Mesodermal cell (in vitro differentiated cells): ENCODE data around the gene KLK8. TPM values are rescaled to one million over a fixed set of nuclear protein-coding genes. Genes with fewer than 3 reads are reported as not detected.

Experiments
- H3K27ac ChIP-seq: 2 replicates; pipeline ENCODE4 v1.7.0; 2013; ENCODE audit warnings: mild to moderate bottlenecking, low read depth, low read length, moderate library complexity; ENCODE audit not compliant: severe bottlenecking
- H3K36me3 ChIP-seq: 2 replicates; pipeline ENCODE4 v1.7.1; 2013; ENCODE audit warnings: mild to moderate bottlenecking, low read length, moderate library complexity; ENCODE audit not compliant: control insufficient read depth, insufficient read depth
- H3K4me1 ChIP-seq: one replicate; pipeline ENCODE4 v1.7.1; 2013; ENCODE audit warnings: mild to moderate bottlenecking, low read length; ENCODE audit not compliant: insufficient read depth, control insufficient read depth, poor library complexity, severe bottlenecking
- H3K4me3 ChIP-seq: 2 replicates; pipeline ENCODE4 v1.7.0; 2013; ENCODE audit warnings: low read length, control low read depth, mild to moderate bottlenecking; ENCODE audit not compliant: insufficient read depth, poor library complexity, severe bottlenecking; ENCODE audit errors: extremely low read depth
- H3K9me3 ChIP-seq: 2 replicates; pipeline ENCODE4 v1.7.1; 2013; ENCODE audit warnings: mild to moderate bottlenecking, low read length, moderate library complexity; ENCODE audit not compliant: control insufficient read depth
- WGBS, 2 experiments: methylation state at CpG; one replicate each; pipeline ENCODE4 v1.1.5; 2013; ENCODE audit warnings: missing lambda C conversion rate in 2 of 2; ENCODE audit not compliant: insufficient coverage in 2 of 2; 5-methylcytosine and 5-hydroxymethylcytosine counted together
- polyA plus RNA-seq, 2 experiments: library from polyadenylated mRNA; stranded (reverse); fragments of 50-300 nt; gene quantifications; one replicate each; pipeline ENCODE4 v1.2.3, GENCODE V29; 2013

The KLK8 gene
- not detected for polyA plus RNA-seq (2013, experiment 1 of 2)
- polyA plus RNA-seq (2013, experiment 2 of 2), result not detected

GRCh38 chr19:51001515-51001914 is at the start of gene KLK8:
KLK8 (minus strand) TSS chr19:51001604; CDS start chr19:51001167, 437 bp downstream.
- H3K4me1 ChIP-seq, result no peaks in the 10 kb centered on the region
- H3K36me3 ChIP-seq, result no peaks in the 10 kb centered on the region
- no peak within 1 kb of the TSS for H3K27ac ChIP-seq
- no peak within 1 kb of the TSS for H3K4me3 ChIP-seq
- WGBS, 2 experiments, result 54 to 80% methylated on average over 1 to 6 of the region's 7 CpGs
- H3K9me3 ChIP-seq, result no peaks in the 10 kb centered on the region

GRCh38 chr19:51047031-51047335 is 45.6 kb upstream of the KLK8 start:
- Histone ChIP-seq H3K36me3 (no peaks in the 10 kb centered on the region), H3K4me1 (no peaks in the 10 kb centered on the region), H3K4me3 (no peak overlapping the region), H3K27ac (no peak overlapping the region), H3K9me3 (no peaks in the 10 kb centered on the region)
- WGBS, 2 experiments, result 6 to 30% methylated on average over 2 to 4 of the region's 4 CpGs

- no peak overlapping the region for H3K4me3 ChIP-seq
- H3K36me3 ChIP-seq, result no peaks in the 10 kb centered on the region
- H3K27ac ChIP-seq, result no peak overlapping the region
- 84 to 86% methylated on average over 8 to 9 of the region's 11 CpGs for WGBS, 2 experiments
- H3K9me3 ChIP-seq, result no peaks in the 10 kb centered on the region
- H3K4me1 ChIP-seq, result no peaks in the 10 kb centered on the region
Observed at GRCh38 chr19:51044327-51044726, 42.9 kb upstream of the KLK8 start.

- H3K4me1 ChIP-seq, result no peaks in the 10 kb centered on the region
- no peak overlapping the region for H3K4me3 ChIP-seq
- no peak overlapping the region for H3K27ac ChIP-seq
- WGBS, 2 experiments, result 91 to 100% methylated on average over 5 to 8 of the region's 9 CpGs
- no peaks in the 10 kb centered on the region for H3K36me3 ChIP-seq
- H3K9me3 ChIP-seq, result no peaks in the 10 kb centered on the region
Observed at GRCh38 chr19:51043497-51043896, 42.1 kb upstream of the KLK8 start.

GRCh38 chr19:51040151-51040550 is 38.7 kb upstream of the KLK8 start:
- no peaks in the 10 kb centered on the region for H3K9me3 ChIP-seq
- H3K4me1 ChIP-seq, result no peaks in the 10 kb centered on the region
- no CpG with 5 or more reads among the region's 6 CpGs for WGBS, 2 experiments
- H3K4me3 ChIP-seq, result no peak overlapping the region
- no peak overlapping the region for H3K27ac ChIP-seq
- no peaks in the 10 kb centered on the region for H3K36me3 ChIP-seq

GRCh38 chr19:51036519-51036918 is 35.1 kb upstream of the KLK8 start:
- H3K9me3 ChIP-seq, result no peaks in the 10 kb centered on the region
- H3K4me3 ChIP-seq, result no peak overlapping the region
- WGBS, 2 experiments, result 62 to 68% methylated on average over 6 to 7 of the region's 9 CpGs
- H3K4me1 ChIP-seq, result no peaks in the 10 kb centered on the region
- no peak overlapping the region for H3K27ac ChIP-seq
- no peaks in the 10 kb centered on the region for H3K36me3 ChIP-seq

GRCh38 chr19:51034704-51035103 is 33.3 kb upstream of the KLK8 start, which contains the start of gene KLK12:
KLK12 (minus strand) TSS chr19:51035002; CDS start chr19:51034621, 381 bp downstream.
- Histone ChIP-seq H3K9me3 (no peaks in the 10 kb centered on the region), H3K36me3 (no peaks in the 10 kb centered on the region), H3K4me1 (no peaks in the 10 kb centered on the region), H3K4me3 (no peak within 1 kb of the TSS), H3K27ac (no peak within 1 kb of the TSS)
- WGBS, 2 experiments, result 72 to 85% methylated on average over 8 to 9 of the region's 11 CpGs

- WGBS, 2 experiments, result 94% methylated on average over 19 to 28 of the region's 28 CpGs
- H3K27ac ChIP-seq, result no peak overlapping the region
- no peaks in the 10 kb centered on the region for H3K36me3 ChIP-seq
- no peaks in the 10 kb centered on the region for H3K9me3 ChIP-seq
- no peaks in the 10 kb centered on the region for H3K4me1 ChIP-seq
- H3K4me3 ChIP-seq, result no peak overlapping the region
Observed at GRCh38 chr19:51031880-51032225, 30.4 kb upstream of the KLK8 start.

- Histone ChIP-seq H3K4me3 (no peak overlapping the region), H3K4me1 (no peaks in the 10 kb centered on the region), H3K9me3 (no peaks in the 10 kb centered on the region), H3K27ac (no peak overlapping the region), H3K36me3 (no peaks in the 10 kb centered on the region)
- 94 to 95% methylated on average over 5 to 6 of the region's 7 CpGs for WGBS, 2 experiments
Observed at GRCh38 chr19:51031220-51031879, 29.9 kb upstream of the KLK8 start.

- Histone ChIP-seq H3K4me1 (no peaks in the 10 kb centered on the region), H3K9me3 (no peaks in the 10 kb centered on the region), H3K36me3 (no peaks in the 10 kb centered on the region), H3K27ac (no peak overlapping the region), H3K4me3 (no peak overlapping the region)
- WGBS, 2 experiments, result 90 to 91% methylated on average over 7 to 10 of the region's 13 CpGs
Observed at GRCh38 chr19:51030631-51031030, 29.2 kb upstream of the KLK8 start.

- Histone ChIP-seq H3K4me1 (no peaks in the 10 kb centered on the region), H3K36me3 (no peaks in the 10 kb centered on the region), H3K27ac (no peak overlapping the region), H3K9me3 (no peaks in the 10 kb centered on the region), H3K4me3 (no peak overlapping the region)
- WGBS, 2 experiments, result 100% methylated on average over 1 of the region's 2 CpGs; no CpG with 5 or more reads in 1 of the 2 experiments
Observed at GRCh38 chr19:51029718-51030117, 28.3 kb upstream of the KLK8 start.
